GM18499 (cell line): ENCODE measurements around the gene PCDHGA1.
"Not testable (repeated sequence)": the region's sequence is repeated elsewhere in the genome, so short reads cannot be mapped to it uniquely, and the experiment has no call there.

Source experiments
- ATAC-seq: cut with Tn5 transposase; IDR thresholded peaks from one replicate; pipeline ENCODE4 v1.9.1; 2021; ENCODE audit warnings: moderate number of reproducible peaks; ENCODE audit not compliant: insufficient read depth, unreplicated experiment

The PCDHGA1 gene

DNA sequence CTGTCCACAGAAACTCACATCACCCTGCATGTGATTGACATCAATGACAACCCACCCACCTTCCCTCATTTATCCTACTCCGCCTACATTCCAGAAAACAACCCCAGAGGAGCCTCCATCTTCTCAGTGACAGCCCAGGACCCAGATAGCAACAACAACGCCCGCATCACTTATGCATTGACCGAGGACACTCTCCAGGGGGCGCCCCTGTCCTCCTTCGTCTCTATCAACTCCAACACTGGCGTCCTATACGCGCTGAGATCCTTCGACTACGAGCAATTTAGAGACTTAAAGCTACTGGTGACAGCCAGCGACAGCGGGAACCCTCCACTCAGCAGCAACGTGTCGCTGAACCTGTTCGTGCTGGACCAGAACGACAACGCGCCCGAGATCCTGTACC, 15.0 kb downstream of the PCDHGA1 start:
- ATAC-seq: no peak

DNA sequence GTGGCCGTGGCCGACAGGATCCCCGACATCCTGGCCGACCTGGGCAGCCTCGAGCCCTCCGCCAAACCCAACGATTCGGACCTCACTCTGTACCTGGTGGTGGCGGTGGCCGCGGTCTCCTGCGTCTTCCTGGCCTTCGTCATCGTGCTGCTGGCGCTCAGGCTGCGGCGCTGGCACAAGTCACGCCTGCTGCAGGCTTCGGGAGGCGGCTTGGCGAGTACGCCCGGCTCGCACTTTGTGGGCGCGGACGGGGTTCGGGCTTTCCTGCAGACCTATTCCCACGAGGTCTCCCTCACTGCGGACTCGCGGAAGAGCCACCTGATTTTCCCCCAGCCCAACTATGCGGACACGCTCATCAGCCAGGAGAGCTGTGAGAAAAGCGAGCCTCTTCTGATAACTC, 15.7 kb downstream of the PCDHGA1 start:
- ATAC-seq: not testable (repeated sequence)

DNA sequence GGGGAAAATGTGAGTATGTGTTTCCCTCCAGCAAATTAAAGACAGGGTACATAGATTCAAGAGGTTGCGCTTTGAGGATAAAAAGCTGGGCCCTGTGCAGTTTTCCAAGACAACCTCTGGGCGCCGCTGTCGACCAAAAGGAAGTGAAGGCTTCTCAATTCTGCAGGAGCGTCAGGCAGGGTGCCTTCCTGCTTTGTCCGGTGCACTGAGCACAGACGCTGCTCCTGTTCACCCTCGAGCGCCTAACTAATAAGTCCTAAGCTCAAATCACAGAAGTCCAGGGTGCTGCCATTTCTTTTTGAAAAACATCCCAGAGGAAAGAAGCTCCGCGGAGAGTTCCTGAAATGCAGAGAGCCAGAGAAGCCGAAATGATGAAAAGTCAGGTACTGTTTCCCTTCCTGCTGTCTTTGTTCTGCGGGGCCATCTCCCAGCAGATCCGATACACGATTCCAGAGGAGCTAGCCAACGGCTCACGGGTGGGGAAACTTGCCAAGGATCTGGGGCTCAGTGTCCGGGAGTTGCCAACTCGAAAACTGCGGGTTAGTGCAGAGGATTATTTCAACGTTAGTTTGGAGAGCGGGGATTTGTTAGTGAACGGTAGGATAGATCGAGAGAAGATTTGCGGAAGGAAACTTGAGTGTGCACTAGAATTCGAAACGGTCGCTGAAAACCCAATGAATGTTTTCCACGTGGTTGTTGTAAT, 19.8 kb downstream of the PCDHGA1 start, which contains the start of gene PCDHGB1:
Gene PCDHGB1, plus strand, starts transcription at position 183 of the 703 bp plus-strand sequence. Its CDS starts 162 bp downstream, at position 345.
- ATAC-seq: no peak

DNA sequence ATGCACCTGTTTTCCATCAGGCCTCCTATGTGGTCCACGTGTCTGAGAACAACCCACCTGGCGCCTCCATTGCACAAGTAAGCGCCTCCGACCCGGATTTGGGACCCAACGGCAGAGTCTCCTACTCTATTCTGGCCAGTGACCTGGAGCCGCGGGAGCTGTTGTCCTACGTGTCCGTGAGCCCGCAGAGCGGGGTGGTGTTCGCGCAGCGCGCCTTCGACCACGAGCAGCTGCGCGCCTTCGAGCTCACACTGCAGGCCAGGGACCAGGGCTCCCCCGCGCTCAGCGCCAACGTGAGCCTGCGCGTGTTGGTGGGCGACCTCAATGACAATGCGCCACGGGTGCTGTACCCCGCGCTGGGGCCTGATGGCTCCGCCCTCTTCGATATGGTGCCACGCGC, 21.3 kb downstream of the PCDHGA1 start:
- ATAC-seq: no peak

DNA sequence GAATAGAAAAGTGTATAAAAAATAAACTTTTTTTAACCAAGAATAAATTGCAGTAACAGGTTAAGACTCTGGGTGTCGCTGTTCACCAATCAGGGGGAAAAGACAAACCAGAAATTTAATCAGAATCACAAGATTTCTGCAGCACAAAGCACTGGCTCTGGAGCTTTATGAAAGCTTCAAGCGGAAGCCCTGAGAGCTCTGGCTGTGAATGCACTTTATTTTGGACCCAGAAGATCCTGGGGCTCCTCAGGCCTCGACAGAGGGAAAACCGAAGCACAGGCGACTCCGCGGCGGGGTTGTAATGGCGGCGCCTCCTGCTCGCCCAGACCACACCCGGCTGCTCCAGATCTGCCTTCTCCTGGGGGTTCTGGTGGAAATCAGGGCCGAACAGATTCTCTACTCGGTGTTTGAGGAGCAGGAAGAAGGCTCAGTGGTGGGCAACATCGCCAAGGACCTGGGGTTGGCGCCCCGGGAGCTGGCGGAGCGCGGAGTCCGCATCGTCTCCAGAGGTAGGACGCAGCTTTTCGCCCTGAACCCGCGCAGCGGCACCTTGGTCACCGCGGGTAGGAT, 24.7 kb downstream of the PCDHGA1 start, which contains the start of gene PCDHGA4:
Gene PCDHGA4, plus strand, starts transcription at position 122 of the 570 bp plus-strand sequence. Its CDS starts 87 bp downstream, at position 209.
- ATAC-seq: no peak

DNA sequence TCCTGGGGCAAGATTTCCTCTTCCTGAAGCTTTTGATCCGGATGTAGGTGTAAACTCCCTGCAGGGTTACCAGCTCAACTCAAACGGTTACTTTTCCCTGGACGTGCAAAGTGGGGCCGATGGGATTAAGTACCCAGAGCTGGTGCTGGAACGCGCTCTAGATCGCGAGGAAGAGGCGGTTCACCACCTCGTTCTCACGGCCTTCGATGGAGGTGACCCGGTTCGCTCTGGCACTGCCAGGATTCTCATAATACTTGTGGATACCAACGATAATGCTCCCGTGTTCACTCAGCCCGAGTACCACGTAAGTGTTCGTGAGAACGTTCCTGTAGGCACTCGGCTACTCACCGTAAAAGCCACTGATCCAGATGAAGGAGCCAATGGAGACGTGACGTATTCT, 25.3 kb downstream of the PCDHGA1 start:
- ATAC-seq: no peak

DNA sequence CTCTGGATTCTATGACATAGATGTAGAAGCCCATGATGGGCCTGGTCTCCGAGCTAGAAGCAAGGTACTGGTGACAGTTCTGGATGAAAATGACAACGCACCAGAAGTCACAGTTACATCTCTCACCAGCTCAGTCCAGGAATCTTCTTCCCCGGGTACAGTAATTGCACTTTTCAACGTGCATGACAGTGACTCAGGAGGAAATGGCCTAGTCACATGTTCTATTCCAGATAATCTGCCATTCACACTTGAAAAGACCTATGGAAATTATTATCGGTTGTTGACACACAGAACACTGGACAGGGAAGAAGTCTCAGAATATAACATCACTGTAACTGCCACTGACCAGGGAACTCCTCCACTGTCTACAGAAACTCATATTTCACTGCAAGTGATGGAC, 25.8 kb downstream of the PCDHGA1 start:
- ATAC-seq: no peak

DNA sequence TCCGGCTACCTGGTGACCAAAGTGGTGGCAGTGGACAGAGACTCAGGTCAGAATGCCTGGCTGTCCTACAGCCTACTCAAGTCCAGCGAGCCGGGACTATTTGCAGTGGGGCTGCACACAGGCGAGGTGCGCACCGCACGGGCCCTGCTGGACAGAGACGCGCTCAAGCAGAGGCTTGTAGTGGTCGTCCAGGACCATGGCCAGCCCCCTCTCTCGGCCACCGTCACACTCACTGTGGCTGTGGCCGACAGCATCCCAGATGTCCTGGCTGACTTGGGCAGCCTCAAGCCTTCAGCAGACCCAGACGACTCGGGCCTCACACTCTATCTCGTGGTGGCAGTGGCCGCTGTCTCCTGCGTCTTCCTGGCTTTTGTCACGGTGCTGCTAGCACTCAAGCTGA, 26.6 kb downstream of the PCDHGA1 start:
- ATAC-seq: no peak

DNA sequence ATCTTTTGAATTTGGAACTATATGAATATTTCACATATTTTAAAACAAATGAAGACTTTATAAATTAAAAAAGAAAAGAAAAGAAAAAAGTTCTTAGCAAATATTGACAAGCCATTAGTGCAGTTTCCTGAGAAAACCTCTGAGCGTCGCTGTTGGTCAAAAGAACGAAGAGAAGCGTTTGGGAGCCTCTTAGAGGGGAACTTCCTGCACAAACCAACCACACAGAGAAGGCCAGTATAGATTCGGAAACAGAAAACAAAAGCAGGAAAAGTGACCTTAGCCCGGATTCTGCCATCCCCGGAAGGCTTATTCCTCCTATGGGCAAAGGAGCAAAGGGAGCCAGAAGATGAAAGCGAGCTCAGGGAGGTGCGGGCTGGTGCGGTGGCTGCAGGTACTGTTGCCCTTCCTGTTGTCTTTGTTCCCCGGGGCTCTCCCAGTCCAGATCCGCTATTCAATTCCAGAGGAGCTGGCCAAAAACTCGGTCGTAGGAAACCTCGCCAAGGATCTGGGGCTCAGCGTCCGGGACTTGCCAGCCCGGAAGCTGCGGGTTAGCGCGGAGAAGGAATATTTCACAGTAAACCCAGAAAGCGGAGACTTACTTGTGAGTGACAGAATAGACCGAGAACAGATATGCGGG, 29.6 kb downstream of the PCDHGA1 start, which contains the start of gene PCDHGB2:
Gene PCDHGB2, plus strand, starts transcription at position 205 of the 637 bp plus-strand sequence. Its CDS starts 142 bp downstream, at position 347.
- no peak for ATAC-seq

DNA sequence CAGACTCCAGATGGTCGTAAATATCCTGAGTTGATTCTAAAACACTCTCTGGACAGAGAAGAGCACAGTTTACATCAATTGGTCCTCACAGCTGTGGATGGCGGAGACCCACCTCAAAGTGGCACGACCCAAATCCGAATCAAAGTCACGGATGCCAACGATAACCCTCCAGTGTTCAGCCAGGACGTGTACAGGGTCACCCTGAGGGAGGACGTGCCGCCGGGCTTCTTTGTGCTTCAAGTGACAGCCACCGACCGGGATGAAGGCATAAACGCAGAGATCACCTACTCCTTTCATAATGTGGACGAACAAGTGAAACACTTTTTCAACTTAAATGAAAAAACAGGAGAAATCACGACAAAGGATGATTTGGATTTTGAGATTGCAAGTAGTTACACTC, 30.4 kb downstream of the PCDHGA1 start:
- ATAC-seq: no peak

DNA sequence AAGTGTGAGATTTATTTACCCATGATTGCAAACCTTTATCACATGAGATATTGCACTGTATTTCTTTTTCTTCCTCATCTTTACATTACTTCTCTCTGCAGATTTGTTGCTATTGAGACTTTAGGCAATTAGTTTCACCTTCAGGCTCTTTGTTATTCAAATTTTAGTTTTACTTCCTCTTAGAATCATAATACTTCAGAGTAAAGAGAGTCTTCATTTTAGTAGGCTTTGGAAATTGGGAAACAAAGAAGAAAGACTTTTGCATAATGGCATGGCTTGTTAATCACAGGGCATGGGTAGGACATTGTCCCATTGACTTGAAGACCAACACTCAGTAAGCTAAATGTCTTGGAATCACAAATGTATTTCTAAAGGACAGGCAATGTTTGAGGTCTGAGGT, 32.4 kb downstream of the PCDHGA1 start:
- ATAC-seq: no peak

DNA sequence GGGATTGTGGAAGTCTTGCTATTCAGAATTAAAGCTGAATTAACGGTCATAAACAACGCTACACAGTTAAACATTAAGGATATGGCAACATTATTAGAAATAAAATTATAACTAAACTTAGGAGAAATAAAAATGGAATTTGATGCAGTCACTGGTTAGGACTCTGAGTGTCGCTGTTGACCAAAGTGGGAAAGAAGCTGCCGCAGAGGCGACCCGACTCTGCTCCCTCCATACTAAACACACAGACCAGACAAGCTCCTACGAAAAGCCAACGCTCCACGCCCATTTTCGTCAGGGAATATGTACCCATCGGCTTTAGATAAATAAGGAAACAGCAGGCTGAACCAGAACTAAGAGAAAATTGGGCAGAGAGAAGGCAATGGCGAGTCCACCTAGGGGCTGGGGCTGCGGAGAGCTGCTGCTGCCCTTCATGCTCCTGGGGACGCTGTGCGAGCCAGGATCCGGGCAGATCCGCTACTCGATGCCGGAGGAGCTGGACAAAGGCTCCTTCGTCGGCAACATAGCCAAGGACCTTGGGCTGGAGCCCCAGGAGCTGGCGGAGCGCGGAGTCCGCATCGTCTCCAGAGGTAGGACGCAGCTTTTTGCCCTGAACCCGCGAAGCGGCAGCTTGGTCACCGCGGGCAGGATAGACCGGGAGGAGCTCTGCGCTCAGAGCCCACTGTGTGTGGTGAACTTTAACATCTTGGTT, 33.8 kb downstream of the PCDHGA1 start, which contains the start of gene PCDHGA5:
Gene PCDHGA5, plus strand, starts transcription at position 211 of the 709 bp plus-strand sequence. Its CDS starts 169 bp downstream, at position 380.
- no peak for ATAC-seq

DNA sequence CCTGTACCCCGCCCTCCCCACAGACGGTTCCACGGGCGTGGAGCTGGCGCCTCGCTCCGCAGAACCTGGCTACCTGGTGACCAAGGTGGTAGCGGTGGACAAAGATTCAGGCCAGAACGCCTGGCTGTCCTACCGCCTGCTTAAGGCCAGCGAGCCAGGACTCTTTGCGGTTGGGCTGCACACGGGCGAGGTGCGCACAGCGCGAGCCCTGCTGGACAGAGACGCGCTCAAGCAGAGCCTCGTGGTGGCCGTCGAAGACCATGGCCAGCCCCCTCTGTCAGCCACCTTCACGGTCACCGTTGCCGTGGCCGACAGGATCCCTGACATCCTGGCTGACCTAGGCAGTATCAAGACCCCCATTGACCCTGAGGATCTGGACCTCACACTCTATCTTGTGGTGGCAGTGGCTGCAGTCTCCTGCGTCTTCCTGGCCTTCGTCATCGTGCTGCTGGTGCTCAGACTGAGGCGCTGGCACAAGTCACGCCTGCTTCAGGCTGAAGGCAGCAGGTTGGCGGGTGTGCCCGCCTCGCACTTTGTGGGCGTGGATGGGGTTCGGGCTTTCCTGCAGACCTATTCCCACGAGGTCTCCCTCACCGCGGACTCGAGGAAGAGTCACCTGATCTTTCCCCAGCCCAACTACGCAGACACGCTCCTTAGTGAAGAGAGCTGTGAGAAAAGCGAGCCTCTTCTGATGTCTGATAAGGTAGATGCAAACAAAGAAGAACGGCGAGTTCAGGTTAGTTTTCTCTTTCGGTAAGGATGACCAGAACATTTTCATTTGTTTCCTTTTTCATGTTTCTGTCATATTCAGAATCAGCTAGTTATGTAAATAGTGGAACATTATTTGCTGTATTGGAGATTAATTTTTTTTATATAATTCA, 35.9 kb downstream of the PCDHGA1 start:
- no peak for ATAC-seq

DNA sequence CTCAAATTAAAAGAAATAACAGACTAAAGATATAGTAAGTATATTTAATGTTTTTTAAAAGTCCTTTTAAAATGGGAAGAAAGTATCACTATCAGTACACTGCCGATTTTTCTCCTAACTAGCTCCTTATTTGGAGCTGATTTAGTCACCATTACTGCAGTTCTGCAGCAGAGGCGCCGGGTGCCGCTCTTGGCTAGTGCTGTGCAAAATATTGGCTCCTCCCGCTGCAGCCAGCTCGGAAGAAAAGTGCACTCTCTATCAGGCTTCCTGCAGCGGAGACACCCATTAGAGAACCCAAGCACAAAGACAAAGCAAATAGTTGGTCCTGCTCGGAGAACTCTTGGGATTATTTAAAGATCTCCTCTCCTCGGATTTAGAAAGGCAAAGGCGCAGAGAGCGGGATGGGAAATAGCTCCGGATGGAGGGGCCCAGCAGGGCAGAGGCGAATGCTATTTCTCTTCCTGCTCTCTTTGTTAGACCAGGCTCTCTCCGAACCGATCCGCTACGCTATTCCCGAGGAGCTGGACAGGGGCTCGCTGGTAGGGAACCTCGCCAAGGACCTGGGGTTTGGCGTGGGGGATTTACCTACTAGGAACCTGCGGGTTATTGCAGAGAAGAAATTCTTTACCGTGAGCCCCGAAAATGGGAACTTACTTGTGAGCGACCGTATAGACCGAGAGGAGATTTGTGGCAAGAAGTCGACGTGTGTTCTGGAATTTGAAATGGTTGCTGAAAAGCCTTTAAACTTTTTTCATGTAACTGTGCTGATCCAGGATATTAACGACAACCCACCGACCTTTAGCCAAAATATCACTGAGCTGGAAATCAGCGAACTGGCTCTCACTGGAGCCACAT, 39.9 kb downstream of the PCDHGA1 start, which contains the start of gene PCDHGB3:
Gene PCDHGB3, plus strand, starts transcription at position 249 of the 855 bp plus-strand sequence. Its CDS starts 153 bp downstream, at position 402.
- peak; percentile 77 for ATAC-seq

DNA sequence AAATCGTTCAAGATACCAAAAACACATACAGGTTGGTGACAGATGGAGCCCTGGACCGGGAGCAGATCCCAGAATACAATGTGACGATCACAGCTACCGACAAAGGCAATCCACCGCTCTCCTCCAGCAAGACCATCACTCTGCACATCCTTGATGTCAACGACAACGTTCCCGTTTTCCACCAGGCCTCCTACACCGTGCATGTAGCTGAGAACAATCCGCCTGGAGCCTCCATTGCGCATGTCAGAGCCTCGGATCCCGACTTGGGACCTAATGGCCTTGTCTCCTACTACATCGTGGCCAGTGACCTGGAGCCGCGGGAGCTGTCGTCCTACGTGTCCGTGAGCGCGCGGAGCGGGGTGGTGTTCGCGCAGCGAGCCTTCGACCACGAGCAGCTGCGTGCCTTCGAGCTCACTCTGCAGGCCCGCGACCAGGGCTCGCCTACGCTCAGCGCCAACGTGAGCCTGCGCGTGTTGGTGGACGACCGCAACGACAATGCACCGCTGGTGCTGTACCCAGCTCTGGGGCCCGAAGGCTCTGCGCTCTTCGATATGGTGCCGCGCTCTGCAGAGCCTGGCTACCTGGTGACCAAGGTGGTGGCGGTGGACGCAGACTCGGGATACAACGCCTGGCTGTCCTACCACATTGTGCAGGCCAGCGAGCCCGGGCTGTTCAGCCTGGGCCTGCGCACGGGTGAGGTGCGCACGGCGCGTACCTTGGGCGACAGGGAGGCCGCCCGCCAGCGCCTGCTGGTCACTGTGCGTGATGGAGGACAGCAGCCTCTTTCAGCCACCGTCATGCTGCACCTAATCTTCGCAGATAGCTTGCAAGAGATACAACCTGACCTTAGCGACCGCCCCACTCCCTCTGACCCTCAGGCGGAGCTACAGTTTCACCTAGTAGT, 41.5 kb downstream of the PCDHGA1 start:
- ATAC-seq: no peak

DNA sequence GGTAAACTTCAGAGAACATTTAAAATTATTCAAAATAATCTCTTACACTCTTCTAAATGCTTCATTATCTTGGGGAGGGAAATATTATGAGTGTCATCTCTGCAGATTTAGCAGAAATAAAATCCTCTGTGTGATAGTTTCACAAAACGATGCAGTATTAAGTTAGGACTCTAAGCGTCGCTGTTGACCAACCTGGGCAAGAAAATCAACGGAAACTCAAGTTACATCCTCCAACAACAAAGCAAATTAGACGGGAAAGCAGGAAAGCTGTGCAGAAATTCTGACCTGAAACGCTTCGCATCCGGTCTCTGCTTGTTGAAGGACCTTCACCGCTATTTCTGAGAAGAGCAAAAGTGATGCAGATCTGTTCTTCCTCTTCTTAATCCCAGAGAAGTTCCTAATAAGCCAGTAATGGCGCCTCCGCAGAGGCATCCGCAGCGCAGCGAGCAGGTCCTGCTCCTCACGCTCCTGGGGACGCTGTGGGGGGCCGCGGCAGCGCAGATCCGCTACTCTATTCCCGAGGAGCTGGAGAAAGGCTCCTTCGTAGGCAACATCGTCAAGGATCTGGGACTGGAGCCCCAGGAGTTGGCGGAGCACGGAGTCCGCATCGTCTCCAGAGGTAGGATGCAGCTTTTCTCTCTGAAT, 43.5 kb downstream of the PCDHGA1 start, which contains the start of gene PCDHGA6:
Gene PCDHGA6, plus strand, starts transcription at position 219 of the 645 bp plus-strand sequence. Its CDS starts 193 bp downstream, at position 412.
- ATAC-seq: no peak

DNA sequence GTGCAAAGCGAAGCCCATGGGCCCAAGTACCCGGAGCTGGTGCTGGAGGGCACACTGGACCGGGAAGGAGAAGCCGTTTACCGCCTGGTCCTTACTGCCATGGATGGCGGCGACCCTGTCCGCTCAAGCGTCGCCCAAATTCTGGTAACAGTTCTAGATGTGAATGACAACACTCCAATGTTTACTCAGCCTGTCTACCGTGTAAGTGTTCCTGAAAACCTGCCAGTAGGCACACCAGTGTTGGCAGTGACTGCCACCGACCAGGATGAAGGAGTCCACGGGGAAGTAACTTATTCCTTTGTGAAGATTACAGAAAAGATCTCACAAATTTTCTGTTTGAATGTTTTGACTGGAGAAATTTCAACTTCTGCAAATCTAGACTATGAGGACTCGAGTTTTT, 44.3 kb downstream of the PCDHGA1 start:
- no peak for ATAC-seq
